Measurements from ENCODE around the gene DUSP14.
A peak's percentile ranks its signal among the peaks of the same experiment; 100 is the strongest.
"Not testable (repeated sequence)": the region's sequence is repeated elsewhere in the genome, so short reads cannot be mapped to it uniquely, and the experiment has no call there.

Gene DUSP14, protein sequence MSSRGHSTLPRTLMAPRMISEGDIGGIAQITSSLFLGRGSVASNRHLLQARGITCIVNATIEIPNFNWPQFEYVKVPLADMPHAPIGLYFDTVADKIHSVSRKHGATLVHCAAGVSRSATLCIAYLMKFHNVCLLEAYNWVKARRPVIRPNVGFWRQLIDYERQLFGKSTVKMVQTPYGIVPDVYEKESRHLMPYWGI

GRCh38 chr17:37489197-37490001 is at the start of gene DUSP14:
TSS of gene DUSP14 (plus strand) at chr17:37489891. CDS start at chr17:37512273, 22,382 bp downstream.
- peak; percentile 72 for DNase-seq

DNA sequence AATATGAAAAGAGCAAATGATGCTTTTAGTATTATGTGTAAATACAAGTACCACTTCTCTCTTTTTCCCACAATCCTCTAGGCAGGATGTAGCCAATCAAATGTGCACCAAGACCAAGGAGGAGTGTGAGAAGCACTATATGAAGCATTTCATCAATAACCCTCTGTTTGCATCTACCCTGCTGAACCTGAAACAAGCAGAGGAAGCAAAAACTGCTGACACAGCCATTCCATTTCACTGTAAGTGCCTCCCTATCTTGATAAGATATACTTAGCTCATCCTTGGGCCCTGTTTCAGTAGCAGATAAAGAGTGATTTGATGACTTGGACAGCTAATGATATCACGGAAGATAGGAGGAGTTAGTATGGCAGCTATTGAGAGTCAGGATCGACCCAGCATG is 49.3 kb upstream of the DUSP14 start:
- DNase-seq: no peak

DNA sequence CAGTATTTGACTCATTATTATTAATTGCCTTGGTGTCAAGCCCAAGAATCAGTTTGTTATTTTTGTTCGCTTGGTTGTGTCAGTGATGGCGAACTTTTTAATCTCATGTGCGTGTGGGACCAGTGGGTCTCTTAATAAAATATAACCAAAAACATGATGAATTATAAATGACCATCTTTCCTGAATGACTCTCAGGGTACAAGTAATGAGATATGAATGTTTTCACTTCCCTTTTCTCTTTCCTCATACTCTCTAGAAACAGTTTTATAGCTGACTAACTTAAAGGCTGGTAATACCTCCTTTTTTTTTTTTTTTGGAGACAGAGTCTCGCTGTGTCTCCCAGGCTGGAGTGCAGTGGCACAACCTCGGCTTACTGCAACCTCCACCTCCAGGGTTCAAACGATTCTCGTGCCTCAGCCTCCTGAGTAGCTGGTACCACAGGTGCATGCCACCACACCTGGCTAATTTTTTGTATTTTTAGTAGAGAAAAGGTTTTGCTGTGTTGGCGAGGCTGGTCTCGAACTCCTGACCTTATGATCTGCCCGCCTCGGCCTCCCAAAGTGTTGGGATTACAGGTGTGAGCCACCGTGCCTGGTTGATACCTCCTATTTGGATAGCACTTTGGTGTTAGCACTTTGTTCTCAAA is 48.2 kb upstream of the DUSP14 start:
- not testable (repeated sequence) for DNase-seq

DNA sequence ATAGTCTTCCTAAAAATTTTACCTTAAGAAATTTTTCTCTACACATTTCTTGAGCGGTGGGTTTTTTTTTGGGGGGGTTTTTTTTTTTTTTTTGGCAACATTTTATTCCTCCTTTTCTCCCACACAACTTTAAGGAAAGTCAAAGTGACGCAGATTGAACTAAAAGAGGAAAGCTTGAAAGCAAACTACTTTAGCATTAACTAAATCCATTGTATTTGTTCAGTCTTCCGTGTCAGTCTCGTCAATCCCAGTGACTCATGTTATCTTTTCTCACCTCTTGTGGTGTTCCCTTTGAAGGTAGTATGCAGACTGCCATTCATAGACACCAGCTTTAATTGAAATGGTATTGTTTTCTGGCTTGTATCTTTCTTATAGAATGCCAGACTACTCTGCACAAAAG is 43.7 kb upstream of the DUSP14 start:
- DNase-seq: no peak

- DNase-seq: no peak
Observed at GRCh38 chr17:37447641-37448040, 42.0 kb upstream of the DUSP14 start.

DNA sequence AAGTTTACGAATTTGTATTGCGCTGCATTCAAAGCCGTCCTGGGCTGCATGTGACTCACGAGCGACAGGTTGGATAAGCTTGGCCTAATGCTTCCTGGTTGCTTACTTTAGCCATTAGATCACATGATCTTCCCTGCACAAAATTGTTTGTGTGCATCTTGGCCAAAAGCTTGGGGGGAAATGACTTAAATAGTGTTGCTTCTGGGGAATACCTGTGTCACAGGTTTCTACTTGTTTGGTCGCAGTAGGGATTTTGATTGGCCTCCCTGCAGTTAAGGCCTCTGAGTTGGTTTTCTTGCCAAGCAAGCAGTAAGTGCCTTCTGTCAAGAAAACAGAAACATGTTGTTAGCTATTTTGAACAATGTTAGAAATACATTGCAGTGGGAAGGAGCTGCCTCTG is 39.6 kb upstream of the DUSP14 start:
- DNase-seq: no peak

DNA sequence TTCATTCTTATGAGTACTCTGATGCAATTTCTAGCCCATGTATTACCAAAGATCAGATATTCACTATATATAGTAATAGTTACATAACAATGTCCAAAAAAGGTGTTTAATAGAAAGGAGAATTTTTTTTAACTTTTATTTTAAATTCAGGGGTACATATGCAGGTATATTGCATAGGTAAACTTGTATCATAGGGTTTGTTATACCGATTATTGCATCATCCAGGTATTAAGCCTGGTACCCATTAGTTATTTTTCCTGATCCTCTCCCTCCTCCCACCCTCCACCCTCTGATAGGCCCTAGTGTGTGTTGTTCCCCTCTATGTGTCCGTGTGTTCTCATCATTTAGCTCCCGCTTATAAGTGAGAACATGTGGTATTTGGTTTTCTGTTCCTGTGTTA is 31.9 kb upstream of the DUSP14 start:
- DNase-seq: not testable (repeated sequence)

- no peak for DNase-seq
Observed at GRCh38 chr17:37458805-37459204, 30.9 kb upstream of the DUSP14 start.

DNA sequence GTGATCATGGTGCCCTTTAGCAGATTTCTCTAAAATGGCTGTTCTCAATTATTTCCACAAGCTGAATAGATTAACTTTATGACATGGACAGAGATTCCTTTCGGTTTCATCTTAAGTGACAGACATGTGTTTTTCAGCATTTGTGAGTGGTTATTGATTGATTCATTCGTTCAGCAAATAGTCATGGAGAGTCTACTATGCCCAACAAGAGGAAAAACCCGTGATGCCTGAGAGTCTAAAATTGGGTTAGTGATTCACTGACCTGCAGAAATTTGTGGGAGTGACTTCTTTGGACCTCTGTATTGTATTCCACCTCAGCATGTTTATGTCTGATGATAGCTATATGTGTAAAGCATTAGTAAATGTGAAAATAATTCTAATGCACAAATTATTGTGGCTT is 28.0 kb upstream of the DUSP14 start:
- no peak for DNase-seq

GRCh38 chr17:37462492-37462891 is 27.2 kb upstream of the DUSP14 start:
- DNase-seq: no peak

- no peak for DNase-seq
Observed at GRCh38 chr17:37463039-37463438, 26.7 kb upstream of the DUSP14 start.

DNA sequence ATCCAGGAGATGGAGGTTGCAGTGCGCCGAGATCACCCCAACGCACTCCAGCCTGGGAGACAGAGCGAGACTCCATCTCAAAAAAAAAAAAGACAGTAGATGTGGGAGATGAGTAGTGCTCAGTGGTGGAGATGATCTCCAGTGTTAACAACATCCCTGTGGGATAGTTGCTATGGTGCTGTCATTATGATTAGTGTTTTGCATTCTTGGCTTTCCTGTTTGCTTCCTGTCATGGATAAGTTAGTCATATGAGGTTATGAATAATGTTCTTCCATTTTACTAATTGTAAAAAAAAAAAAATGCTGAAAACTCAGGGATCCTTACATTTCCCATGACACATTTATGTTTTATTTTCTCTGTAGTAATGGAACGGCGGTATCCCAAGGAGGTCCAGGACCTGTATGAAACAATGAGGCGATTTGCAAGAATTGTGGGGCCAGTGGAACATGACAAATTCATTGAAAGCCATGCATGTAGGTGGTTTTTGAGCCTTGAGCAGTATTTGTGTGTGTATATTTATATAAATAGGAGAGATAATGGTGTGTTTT is 24.5 kb upstream of the DUSP14 start:
- DNase-seq: no peak

- DNase-seq: no peak
Observed at GRCh38 chr17:37466471-37466870, 23.2 kb upstream of the DUSP14 start.

DNA sequence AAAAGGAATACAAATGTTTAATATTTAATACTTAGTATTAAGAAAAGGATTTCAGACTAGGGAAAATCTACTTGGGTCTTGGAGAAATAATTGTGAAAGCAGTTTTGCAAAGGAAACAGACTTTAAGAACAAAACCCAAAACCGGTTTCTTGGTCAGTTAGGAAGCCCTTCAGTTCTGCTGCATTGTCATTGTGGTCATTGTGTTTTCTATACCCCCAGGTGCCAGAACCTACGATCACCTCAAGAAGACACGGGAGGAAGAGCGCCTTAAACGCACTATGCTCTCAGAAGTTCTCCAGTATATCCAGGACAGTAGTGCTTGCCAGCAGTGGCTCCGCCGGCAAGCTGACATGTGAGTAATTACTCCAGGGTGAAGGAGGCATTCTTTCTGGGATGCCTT is 19.5 kb upstream of the DUSP14 start:
- no peak for DNase-seq

DNA sequence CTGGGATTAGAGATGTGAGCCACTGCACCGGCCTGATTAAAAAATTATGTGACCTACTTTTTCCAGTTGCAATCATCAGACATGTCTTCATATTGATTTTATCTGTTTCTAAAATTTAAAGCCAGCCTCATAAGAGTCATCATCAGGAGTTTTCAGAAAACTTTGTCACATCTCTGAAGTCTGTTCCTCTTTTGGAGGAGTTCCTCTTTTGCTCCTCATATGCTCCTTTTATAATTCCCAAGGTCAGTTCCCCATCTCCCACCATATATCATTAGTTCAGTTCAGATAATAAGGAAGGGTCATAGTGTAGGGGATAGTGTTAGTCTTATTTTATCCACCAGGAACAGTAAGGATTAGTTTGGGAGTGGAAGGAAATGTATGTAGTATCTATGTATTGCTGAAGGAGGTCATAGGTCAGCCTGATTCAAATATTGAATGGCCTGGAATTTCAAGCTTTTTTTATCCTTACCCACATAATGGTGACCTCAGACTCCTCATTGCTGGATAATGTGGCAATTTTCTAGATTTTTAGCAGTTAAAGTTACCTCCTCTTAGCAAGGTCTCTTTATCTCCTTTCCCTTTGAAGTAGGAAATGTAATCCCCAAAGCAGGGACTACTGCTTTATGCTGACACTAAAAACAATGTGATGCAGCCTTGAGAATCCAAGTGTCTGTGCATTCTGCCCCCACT is 13.8 kb upstream of the DUSP14 start:
- DNase-seq: no peak

DNA sequence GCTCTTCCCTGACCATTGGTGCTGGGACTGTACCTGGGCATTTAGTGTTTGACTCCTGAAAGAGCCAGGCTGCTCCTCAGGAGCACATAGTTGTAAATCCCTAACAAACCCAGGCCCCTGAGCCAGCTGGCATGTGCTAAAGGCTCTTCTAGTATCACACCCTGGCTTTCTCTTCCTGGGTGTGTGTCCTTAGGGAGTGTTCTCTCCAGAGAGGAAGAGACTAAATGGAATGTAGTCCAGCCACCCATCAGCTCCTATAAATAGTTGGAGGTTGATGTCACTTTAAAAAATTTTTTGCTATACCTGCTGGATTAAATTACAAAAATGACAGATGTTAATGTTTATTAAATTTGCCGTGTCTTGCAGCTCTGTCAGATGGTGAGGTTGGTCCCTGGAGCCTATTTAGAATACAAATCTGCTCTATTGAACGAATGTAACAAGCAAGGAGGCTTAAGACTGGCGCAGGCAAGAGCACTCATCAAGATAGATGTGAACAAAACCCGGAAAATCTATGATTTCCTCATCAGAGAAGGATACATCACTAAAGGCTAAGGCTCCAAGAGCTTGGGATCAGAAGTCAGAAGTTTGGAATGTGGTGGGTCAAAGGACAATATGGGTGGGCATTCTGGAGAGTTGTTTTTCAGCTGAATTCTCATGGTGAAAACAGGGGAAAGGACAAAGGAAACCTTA is 13.1 kb upstream of the DUSP14 start:
- no peak for DNase-seq

- no peak for DNase-seq
Observed at GRCh38 chr17:37478187-37478586, 11.5 kb upstream of the DUSP14 start.

GRCh38 chr17:37479025-37479424 is 10.7 kb upstream of the DUSP14 start:
- DNase-seq: no peak

DNA sequence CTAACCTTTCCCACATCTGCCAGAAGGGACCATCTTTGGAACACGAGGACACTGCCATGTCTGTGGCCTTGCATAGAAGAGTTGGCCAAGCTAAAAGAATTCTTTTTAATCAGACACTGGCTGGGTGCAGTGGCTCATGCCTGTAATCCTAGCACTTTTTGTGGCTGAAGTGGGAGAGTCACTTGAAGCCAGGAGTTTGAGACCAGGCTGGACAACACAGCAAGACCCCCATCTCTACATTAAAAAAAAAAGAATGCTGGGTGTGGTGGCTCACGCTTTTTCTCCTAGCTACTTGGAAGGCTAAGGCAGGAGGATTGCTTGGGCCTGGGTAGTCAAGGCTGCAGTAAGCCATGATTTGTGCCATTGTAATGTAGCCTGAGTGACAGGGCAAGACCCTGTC is 9.3 kb upstream of the DUSP14 start:
- no peak for DNase-seq

GRCh38 chr17:37481001-37481665 is 8.6 kb upstream of the DUSP14 start:
- DNase-seq: no peak

DNA sequence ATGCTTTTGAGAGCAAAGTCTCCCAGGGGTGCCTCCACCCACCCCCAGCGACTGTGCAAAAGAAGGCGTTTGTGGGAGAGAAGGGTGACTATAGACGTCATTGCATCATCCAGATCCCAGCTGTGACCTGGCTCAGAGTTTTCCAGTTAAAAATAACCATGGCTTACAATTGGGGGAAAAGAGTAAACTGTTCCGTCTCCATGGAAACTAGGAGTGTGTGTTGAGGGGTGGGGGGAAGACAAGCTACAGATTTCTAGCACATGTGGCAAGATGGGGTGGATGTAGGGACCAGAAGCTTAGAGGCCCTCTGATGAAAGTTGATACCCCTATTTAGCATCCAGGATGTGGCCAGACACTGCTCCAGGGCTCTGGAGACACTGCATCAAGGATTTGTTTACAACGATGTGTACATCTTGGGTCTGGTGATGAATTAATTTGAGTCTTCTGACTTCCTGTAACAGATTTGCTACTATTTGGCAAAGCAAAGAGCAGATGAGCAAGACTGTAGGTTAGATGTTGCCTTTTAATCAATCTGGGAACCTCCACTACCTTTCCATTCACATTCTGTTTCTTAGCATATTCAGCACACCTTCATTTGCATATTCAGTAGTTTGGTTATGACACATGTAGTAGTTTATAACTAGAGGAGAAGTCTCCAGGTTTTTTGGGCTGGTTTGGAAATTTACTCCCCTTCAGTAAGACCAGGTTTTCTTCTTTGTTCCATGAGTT is 6.2 kb upstream of the DUSP14 start:
- no peak for DNase-seq

Measured in NK-92 treated with Interleukin-12 subunit alpha and Interleukin-12 subunit beta, amount 100 ng/mL, for 24 hours (cell line).